H9 (cell line): Measurements from ENCODE around the gene KDM4F. TPM values are rescaled to one million over a fixed set of nuclear protein-coding genes. Genes with fewer than 3 reads are reported as not detected.

Source experiments
- DNase-seq: peaks from one replicate; pipeline ENCODE4 v3.0.0-alpha.2; 2017
- H2AFZ ChIP-seq: one replicate; pipeline ENCODE4 v1.6.1; 2013; ENCODE audit warnings: mild to moderate bottlenecking, low read length, control low read depth, moderate library complexity
- H2AK5ac ChIP-seq: 2 replicates; pipeline ENCODE4 v1.6.1; 2013; ENCODE audit warnings: low read length, control low read depth, mixed read lengths; ENCODE audit not compliant: insufficient read length
- H2BK120ac ChIP-seq: one replicate; pipeline ENCODE4 v1.6.1; 2013; ENCODE audit warnings: low read depth, mild to moderate bottlenecking, low read length, control low read depth, inconsistent platforms; ENCODE audit not compliant: poor library complexity, severe bottlenecking
- H2BK12ac ChIP-seq: 2 replicates; pipeline ENCODE4 v1.6.1; 2013; ENCODE audit warnings: low read length, control low read depth, mixed read lengths, low read depth; ENCODE audit not compliant: insufficient read length
- H2BK15ac ChIP-seq: 2 replicates; pipeline ENCODE4 v1.6.1; 2013; ENCODE audit warnings: low read depth, low read length, control low read depth
- H2BK20ac ChIP-seq: one replicate; pipeline ENCODE4 v1.6.1; 2013; ENCODE audit warnings: low read depth, mild to moderate bottlenecking, low read length, control low read depth, inconsistent platforms; ENCODE audit not compliant: poor library complexity, severe bottlenecking
- H2BK5ac ChIP-seq: 2 replicates; pipeline ENCODE4 v1.6.1; 2013; ENCODE audit warnings: low read length, control low read depth, mixed read lengths; ENCODE audit not compliant: insufficient read length
- H3K14ac ChIP-seq: 2 replicates; pipeline ENCODE4 v1.6.1; 2013; ENCODE audit warnings: low read length, control low read depth; ENCODE audit not compliant: insufficient read depth
- H3K18ac ChIP-seq: 2 replicates; pipeline ENCODE4 v1.6.1; 2013; ENCODE audit warnings: low read depth, mild to moderate bottlenecking, mixed read lengths, low read length, control low read depth; ENCODE audit not compliant: insufficient read length
- H3K23ac ChIP-seq: 2 replicates; pipeline ENCODE4 v1.6.1; 2013; ENCODE audit warnings: low read length, control low read depth, mixed read lengths, low read depth; ENCODE audit not compliant: insufficient read length
- H3K23me2 ChIP-seq: 2 replicates; pipeline ENCODE4 v1.6.1; 2013; ENCODE audit warnings: low read depth, mild to moderate bottlenecking, mixed read lengths, low read length, control low read depth; ENCODE audit not compliant: insufficient read length, poor library complexity, severe bottlenecking
- H3K27ac ChIP-seq: 2 replicates; pipeline ENCODE4 v1.5.1; 2013; ENCODE audit warnings: low read length, control low read depth, mixed read lengths, low read depth; ENCODE audit not compliant: insufficient read length
- H3K27me3 ChIP-seq: 2 replicates; pipeline ENCODE4 v1.6.1; 2013; ENCODE audit warnings: low read length, control low read depth, inconsistent platforms; ENCODE audit not compliant: insufficient read depth
- H3K4ac ChIP-seq: 2 replicates; pipeline ENCODE4 v1.6.1; 2013; ENCODE audit warnings: low read depth, mild to moderate bottlenecking, control low read depth, inconsistent platforms, low read length, moderate library complexity
- H3K4me1 ChIP-seq: 2 replicates; pipeline ENCODE4 v1.6.1; 2013; ENCODE audit warnings: low read length, control low read depth, inconsistent platforms; ENCODE audit not compliant: insufficient read depth
- H3K4me2 ChIP-seq: 2 replicates; pipeline ENCODE4 v1.6.1; 2013; ENCODE audit warnings: low read length, control low read depth, mixed read lengths; ENCODE audit not compliant: insufficient read length, insufficient read depth
- H3K56ac ChIP-seq: 2 replicates; pipeline ENCODE4 v1.6.1; 2013; ENCODE audit warnings: low read depth, mild to moderate bottlenecking, mixed read lengths, low read length, control low read depth; ENCODE audit not compliant: insufficient read length
- H3K79me1 ChIP-seq: 2 replicates; pipeline ENCODE4 v1.6.1; 2013; ENCODE audit warnings: low read depth, mild to moderate bottlenecking, moderate library complexity, low read length, control low read depth, inconsistent platforms; ENCODE audit not compliant: insufficient read depth, poor library complexity, severe bottlenecking
- H3K79me2 ChIP-seq: 2 replicates; pipeline ENCODE4 v1.6.1; 2013; ENCODE audit warnings: low read length, control low read depth, inconsistent platforms; ENCODE audit not compliant: insufficient read depth
- H3K9ac ChIP-seq: 2 replicates; pipeline ENCODE4 v1.6.1; 2013; ENCODE audit warnings: low read length, control low read depth, mixed read lengths; ENCODE audit not compliant: insufficient read length; ENCODE audit errors: extremely low read depth
- H3K9me3 ChIP-seq: one replicate; pipeline ENCODE4 v1.6.1; 2013; ENCODE audit warnings: low read depth, low read length, inconsistent platforms; ENCODE audit not compliant: control insufficient read depth
- H3T11ph ChIP-seq: one replicate; pipeline ENCODE4 v1.6.1; 2013; ENCODE audit warnings: mild to moderate bottlenecking, low read length, control low read depth, inconsistent platforms
- H4K20me1 ChIP-seq: one replicate; pipeline ENCODE4 v1.6.1; 2013; ENCODE audit not compliant: control insufficient read depth, insufficient read length, insufficient read depth
- H4K5ac ChIP-seq: 2 replicates; pipeline ENCODE4 v1.6.1; 2013; ENCODE audit warnings: low read depth, mild to moderate bottlenecking, mixed read lengths, low read length, control low read depth; ENCODE audit not compliant: insufficient read length
- H4K8ac ChIP-seq: replicated peaks from 2 replicates; pipeline ENCODE4 v1.6.1; 2013; ENCODE audit warnings: low read length, control low read depth, mixed read lengths, low read depth; ENCODE audit not compliant: insufficient read length
- H4K91ac ChIP-seq: 2 replicates; pipeline ENCODE4 v1.6.1; 2013; ENCODE audit warnings: low read depth, mild to moderate bottlenecking, moderate library complexity, mixed read lengths, low read length, control low read depth; ENCODE audit not compliant: insufficient read length
- H3K27ac Mint-ChIP-seq, 3 experiments: 2 replicates in 2 of 3; 3 replicates in 1 of 3; pipeline ENCODE4 v1.8.0; 2020 to 2021; ENCODE audit warnings: mixed read lengths in 3 of 3, mild to moderate bottlenecking in 1 of 3, moderate library complexity in 1 of 3
- H3K27me3 Mint-ChIP-seq: 2 replicates; pipeline ENCODE4 v1.8.0; 2021; ENCODE audit warnings: low read depth, mild to moderate bottlenecking, moderate library complexity, mixed read lengths
- H3K36me3 Mint-ChIP-seq, 3 experiments: 2 replicates in 2 of 3; 3 replicates in 1 of 3; pipeline ENCODE4 v1.8.0; 2020 to 2021; ENCODE audit warnings: low read depth in 3 of 3, mixed read lengths in 3 of 3; ENCODE audit not compliant: insufficient read depth in 1 of 3
- H3K4me1 Mint-ChIP-seq, 2 experiments: 2 replicates each; pipeline ENCODE4 v1.8.0; 2020; ENCODE audit warnings: mixed read lengths in 2 of 2
- H3K4me3 Mint-ChIP-seq, 2 experiments: 2 replicates in 1 of 2; 3 replicates in 1 of 2; pipeline ENCODE4 v1.8.0; 2020 to 2021; ENCODE audit warnings: mild to moderate bottlenecking in 2 of 2, mixed read lengths in 2 of 2, moderate library complexity in 1 of 2
- H3K9me3 Mint-ChIP-seq, 2 experiments: 2 replicates in 1 of 2; 3 replicates in 1 of 2; pipeline ENCODE4 v1.8.0; 2020; ENCODE audit warnings: mild to moderate bottlenecking in 2 of 2, mixed read lengths in 2 of 2, moderate library complexity in 1 of 2
- CTCF ChIP-seq: fragments of 200-600 bp; sonication (generic); conservative IDR thresholded peaks from 3 replicates; pipeline ENCODE4 v1.8.0; 2021; ENCODE audit warnings: antibody characterized with exemption, mild to moderate bottlenecking
- WGBS: extraction: QIAGEN DNeasy Blood & Tissue Kit; methylation state at CpG from one replicate; pipeline ENCODE4 v1.1.7; 2013; ENCODE audit warnings: missing lambda C conversion rate, low lambda C conversion rate, mixed read lengths; ENCODE audit not compliant: insufficient read length; ENCODE audit errors: extremely low coverage; 5-methylcytosine and 5-hydroxymethylcytosine counted together
- total RNA-seq: library from RNA; stranded (reverse); gene quantifications from 2 replicates; pipeline ENCODE4 v1.2.1, GENCODE V29; 2021

KDM4F gene
- total RNA-seq, 1 experiment from 2014 or later: not detected

- no peak overlapping the region; a peak in 1 of 7 replicates for H3K27ac Mint-ChIP-seq
- Histone ChIP-seq H3K27me3 (no peaks in the 10 kb centered on the region), H2BK5ac (no peak overlapping the region), H3K79me1 (no peaks in the 10 kb centered on the region), H2BK15ac (no peak overlapping the region), H3K4ac (no peak overlapping the region), H3K27ac (no peak overlapping the region), H3K9ac (no peak overlapping the region), H3K4me1 (no peaks in the 10 kb centered on the region), H3K9me3 (no peaks in the 10 kb centered on the region), H2AK5ac (no peak overlapping the region), H2BK20ac (no peak overlapping the region), H3T11ph (no peak overlapping the region), H2AFZ (no peak overlapping the region), H3K14ac (no peak overlapping the region), H4K20me1 (no peaks in the 10 kb centered on the region), H3K79me2 (no peaks in the 10 kb centered on the region), H3K56ac (no peak overlapping the region), H2BK12ac (no peak overlapping the region), H3K23me2 (no peaks in the 10 kb centered on the region), H3K4me2 (no peak overlapping the region), H2BK120ac (no peak overlapping the region), H4K91ac (no peak overlapping the region), H3K18ac (no peak overlapping the region), H3K23ac (no peak overlapping the region), H4K5ac (no peak overlapping the region), H4K8ac (no peak overlapping the region)
- WGBS: no CpG with 5 or more reads among the region's 4 CpGs
- TF ChIP-seq CTCF: no peak
- peaks cover 13% of the 10 kb centered on the region for H3K27me3 Mint-ChIP-seq
- DNase-seq: no peak
- no peaks in the 10 kb centered on the region for H3K9me3 Mint-ChIP-seq
- no peak overlapping the region for H3K4me3 Mint-ChIP-seq
- no peaks in the 10 kb centered on the region for H3K4me1 Mint-ChIP-seq
- H3K36me3 Mint-ChIP-seq: no peaks in the 10 kb centered on the region
Observed at GRCh38 chr11:95100191-95100648, 51.0 kb downstream of the KDM4F start.

Other genes starting within 250 kb of the KDM4F start
- gene CWC15, start 75.9 kb upstream of the KDM4F start, total RNA-seq: 76.9 and 89.2 TPM in 2 replicates
- gene KDM4D, start 75.7 kb upstream of the KDM4F start, total RNA-seq: 1.4 and 1.9 TPM in 2 replicates
- gene KDM4E, start 24.2 kb upstream of the KDM4F start, total RNA-seq: not detected in 2 replicates
- gene SRSF8, start 17.5 kb downstream of the KDM4F start, total RNA-seq: 22.5 and 25.1 TPM in 2 replicates
- gene ENDOD1, start 40.4 kb downstream of the KDM4F start, total RNA-seq: 0.87 and 1.1 TPM in 2 replicates
- 32.0 and 36.8 TPM in 2 replicates for gene SESN3, start 181.8 kb downstream of the KDM4F start, total RNA-seq